BE2C (cell line): ENCODE results near the gene TBL3.

Experiments used
- DNase-seq: peaks from one replicate; pipeline ENCODE4 v3.0.0-alpha.2; 2020
- H3K27me3 ChIP-seq: fragments of 250-450 bp; sonication (Bioruptor Pico); 2 replicates; pipeline ENCODE4 v1.5.1; 2020; ENCODE audit warnings: mild to moderate bottlenecking
- H3K36me3 ChIP-seq: fragments of 250-450 bp; sonication (Bioruptor Pico); 2 replicates; pipeline ENCODE4 v1.5.1; 2020; ENCODE audit warnings: mild to moderate bottlenecking
- H3K4me1 ChIP-seq: fragments of 250-450 bp; sonication (Bioruptor Pico); 2 replicates; pipeline ENCODE4 v1.5.1; 2020
- H3K4me3 ChIP-seq: 2 replicates; pipeline ENCODE4 v1.5.1; 2011; ENCODE audit warnings: low read depth, low read length
- H3K9me3 ChIP-seq: fragments of 250-450 bp; sonication (Bioruptor Pico); 2 replicates; pipeline ENCODE4 v1.5.1; 2020
- TF ChIP-seq, protein P1 (sequence below): IDR thresholded peaks from 2 replicates; pipeline ENCODE4 v1.5.1; 2012; ENCODE audit warnings: mild to moderate bottlenecking, low read depth, low read length

Gene TBL3

DNA sequence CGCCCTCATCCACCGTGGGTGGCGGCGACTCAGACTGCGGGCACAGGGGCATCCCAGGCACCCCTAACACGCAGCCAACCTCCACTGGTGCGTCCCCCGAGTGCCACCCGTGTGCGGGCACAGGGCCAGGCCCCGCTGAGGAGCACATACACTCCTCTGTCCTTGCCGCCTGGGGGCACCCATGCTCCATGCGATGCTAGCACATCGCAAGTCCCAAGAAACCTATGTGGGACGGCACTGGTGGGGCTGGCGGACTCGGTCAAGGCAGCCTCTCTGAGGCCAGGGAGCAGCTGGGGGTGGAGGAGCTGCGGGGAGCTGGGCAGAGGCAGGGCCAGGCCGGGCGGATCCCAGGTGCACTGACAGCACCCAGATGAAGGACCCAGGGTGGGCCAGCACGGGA is 33.8 kb downstream of the TBL3 start:
- DNase-seq: peak; percentile 89
- peaks cover 49% of the 10 kb centered on the region for H3K36me3 ChIP-seq
- TF ChIP-seq, protein P1, sequence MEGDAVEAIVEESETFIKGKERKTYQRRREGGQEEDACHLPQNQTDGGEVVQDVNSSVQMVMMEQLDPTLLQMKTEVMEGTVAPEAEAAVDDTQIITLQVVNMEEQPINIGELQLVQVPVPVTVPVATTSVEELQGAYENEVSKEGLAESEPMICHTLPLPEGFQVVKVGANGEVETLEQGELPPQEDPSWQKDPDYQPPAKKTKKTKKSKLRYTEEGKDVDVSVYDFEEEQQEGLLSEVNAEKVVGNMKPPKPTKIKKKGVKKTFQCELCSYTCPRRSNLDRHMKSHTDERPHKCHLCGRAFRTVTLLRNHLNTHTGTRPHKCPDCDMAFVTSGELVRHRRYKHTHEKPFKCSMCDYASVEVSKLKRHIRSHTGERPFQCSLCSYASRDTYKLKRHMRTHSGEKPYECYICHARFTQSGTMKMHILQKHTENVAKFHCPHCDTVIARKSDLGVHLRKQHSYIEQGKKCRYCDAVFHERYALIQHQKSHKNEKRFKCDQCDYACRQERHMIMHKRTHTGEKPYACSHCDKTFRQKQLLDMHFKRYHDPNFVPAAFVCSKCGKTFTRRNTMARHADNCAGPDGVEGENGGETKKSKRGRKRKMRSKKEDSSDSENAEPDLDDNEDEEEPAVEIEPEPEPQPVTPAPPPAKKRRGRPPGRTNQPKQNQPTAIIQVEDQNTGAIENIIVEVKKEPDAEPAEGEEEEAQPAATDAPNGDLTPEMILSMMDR: peak; percentile 65
- H3K27me3 ChIP-seq: no peaks in the 10 kb centered on the region
- no peak overlapping the region; the same call in 1 of the 2 replicates for H3K4me3 ChIP-seq
- H3K9me3 ChIP-seq: no peaks in the 10 kb centered on the region
- H3K4me1 ChIP-seq: peaks cover 29% of the 10 kb centered on the region

DNA sequence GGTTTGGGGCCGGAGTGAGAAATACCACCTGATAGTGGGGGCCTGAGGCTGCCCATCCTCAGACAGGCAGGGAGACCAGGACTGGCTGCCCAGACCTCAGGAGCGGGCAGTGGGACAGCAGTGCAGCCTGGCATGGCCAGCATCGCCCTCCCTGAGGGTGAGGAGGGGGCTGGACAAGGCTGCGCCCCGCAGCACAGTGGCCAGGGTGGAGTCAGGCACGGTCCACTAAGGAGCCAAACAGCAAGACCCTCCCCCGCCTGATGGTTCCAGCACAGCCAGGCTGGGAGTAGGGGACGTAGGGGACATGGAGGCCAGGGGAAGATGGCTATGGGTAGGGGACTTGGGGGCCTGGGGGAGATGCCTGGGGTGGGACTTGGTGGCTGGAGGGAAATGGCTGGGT is 34.5 kb downstream of the TBL3 start:
- peaks cover 42% of the 10 kb centered on the region for H3K36me3 ChIP-seq
- DNase-seq: peak; percentile 13
- H3K9me3 ChIP-seq: no peaks in the 10 kb centered on the region
- no peak overlapping the region for H3K4me3 ChIP-seq
- H3K27me3 ChIP-seq: no peaks in the 10 kb centered on the region
- peaks cover 29% of the 10 kb centered on the region for H3K4me1 ChIP-seq
- TF ChIP-seq, protein P1: no peak

DNA sequence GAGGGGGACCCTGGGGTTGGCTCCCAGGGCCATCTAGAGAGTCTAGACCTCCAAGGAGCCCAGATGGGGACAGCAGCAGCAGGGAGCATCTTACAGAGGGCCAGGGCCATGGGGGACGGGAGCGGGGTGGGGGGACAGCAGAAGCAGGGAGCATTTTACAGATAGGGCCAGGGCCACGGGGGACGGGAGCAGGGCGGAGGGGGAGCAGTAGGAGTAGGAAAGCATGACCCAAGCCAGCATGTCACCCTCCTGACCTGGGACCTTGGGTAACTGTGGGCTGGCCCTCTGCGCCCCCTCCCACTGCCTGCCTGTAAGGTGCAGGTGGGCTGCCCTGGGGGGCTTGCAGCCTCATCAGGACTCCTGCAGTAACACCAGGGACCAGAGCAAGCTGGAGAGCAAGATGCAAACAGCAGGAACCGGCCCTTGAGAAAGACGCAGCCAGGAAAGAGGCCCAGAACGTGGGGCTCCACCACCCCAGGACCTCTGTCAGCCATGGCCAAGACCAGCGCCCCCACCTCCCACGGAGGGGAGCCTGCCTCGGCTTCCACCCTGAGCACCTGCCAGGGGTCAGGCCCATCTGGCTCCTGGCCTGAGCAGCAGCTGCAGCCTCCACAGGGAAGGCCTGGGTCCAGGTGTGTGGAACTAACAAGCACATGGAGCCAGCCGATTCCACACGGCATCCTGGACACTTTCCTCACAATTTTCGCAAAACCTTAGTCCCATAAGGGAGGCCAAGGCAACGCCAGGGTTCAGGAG is 35.4 kb downstream of the TBL3 start:
- H3K4me1 ChIP-seq: peaks cover 29% of the 10 kb centered on the region
- TF ChIP-seq, protein P1: no peak
- H3K9me3 ChIP-seq: no peaks in the 10 kb centered on the region
- no peak for DNase-seq
- H3K36me3 ChIP-seq: peaks cover 32% of the 10 kb centered on the region
- H3K4me3 ChIP-seq: peak overlapping the region; percentile 91
- no peaks in the 10 kb centered on the region for H3K27me3 ChIP-seq

DNA sequence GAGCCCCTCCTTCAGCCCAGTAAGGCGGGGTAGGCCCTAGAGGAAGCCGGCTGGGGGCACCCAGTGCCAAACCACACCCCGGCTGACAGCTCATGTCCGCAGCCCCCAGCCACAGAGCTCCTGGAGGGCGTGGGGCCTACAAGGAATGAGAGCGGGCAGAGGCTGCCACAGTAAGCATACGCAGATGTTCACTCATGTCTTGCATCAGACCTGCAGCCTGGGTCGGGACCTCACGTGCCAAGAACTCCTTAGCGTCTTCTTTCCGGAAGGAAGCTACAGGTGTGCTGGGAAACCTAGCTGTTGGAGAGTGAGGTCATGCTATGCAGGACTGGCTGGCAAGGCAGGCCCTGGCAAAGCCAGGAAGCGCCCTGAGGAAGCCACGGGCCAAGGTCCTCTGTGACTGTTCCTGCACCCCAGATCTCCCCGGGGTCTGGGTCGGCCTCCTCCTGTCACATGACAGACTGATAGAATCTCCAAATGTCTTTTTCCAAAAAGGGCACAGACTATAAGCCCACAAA is 36.2 kb downstream of the TBL3 start:
- peaks cover 24% of the 10 kb centered on the region for H3K36me3 ChIP-seq
- TF ChIP-seq, protein P1: no peak
- H3K27me3 ChIP-seq: no peaks in the 10 kb centered on the region
- no peaks in the 10 kb centered on the region for H3K9me3 ChIP-seq
- DNase-seq: no peak
- H3K4me1 ChIP-seq: peaks cover 29% of the 10 kb centered on the region
- H3K4me3 ChIP-seq: peak overlapping the region; percentile 91

DNA sequence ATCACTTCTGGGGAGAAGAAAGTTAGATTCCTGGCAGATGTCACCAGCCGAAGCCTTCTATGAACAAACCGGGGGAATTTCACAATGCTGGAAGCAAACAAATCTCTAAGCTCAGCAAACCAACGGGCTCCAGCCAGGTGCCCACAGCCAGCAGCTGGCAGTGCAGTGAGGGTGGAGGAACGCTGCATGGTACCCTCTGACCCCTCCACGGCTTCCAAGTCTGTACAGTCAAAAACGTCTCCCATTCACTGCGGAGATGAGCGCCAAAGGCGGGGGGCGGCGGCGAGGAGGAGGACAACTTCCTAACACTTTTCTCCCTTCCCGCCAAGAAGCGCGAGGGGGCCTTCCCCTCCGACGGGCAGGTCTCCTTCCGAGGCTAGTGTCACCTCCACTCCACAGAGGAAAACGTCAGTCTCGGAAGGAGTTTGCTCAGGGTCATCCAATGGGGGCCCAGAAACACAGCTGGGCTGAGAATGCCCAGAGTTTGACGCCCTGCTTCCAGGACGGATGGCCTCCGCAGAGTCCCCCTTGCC is 36.8 kb downstream of the TBL3 start:
- no peak for DNase-seq
- Histone ChIP-seq H3K4me1 (peaks cover 29% of the 10 kb centered on the region), H3K4me3 (peak overlapping the region; percentile 91), H3K36me3 (peaks cover 18% of the 10 kb centered on the region), H3K27me3 (no peaks in the 10 kb centered on the region), H3K9me3 (no peaks in the 10 kb centered on the region)
- TF ChIP-seq, protein P1: no peak

DNA sequence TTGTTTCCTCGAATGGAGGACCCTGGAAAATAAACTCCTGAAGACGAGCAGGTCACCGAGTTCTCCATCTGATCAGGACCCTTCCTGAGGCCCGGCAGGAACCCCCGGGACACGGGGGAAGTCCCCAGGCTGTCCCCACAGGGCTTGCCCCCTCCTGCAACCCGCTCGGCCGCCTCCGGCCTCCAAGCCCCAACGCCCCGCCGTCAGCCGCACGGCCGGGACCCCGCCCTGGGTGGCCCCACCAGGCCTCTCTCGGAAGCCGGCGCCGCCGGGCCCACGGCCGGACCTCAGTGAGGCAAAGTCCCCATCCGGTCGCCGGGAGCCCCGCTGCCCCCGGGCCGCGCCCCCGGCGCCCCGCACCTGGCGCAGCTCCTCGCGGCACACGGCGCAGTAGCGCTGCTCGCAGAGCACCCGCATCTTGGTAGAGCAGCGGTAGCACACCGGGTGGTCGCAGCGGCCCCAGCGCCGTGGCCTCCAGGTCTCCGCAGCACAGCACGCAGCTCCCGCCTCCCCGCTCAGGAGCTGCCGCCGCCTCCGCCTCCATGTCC is 37.4 kb downstream of the TBL3 start:
- no peaks in the 10 kb centered on the region for H3K27me3 ChIP-seq
- DNase-seq: no peak
- TF ChIP-seq, protein P1: no peak
- no peaks in the 10 kb centered on the region for H3K9me3 ChIP-seq
- H3K4me3 ChIP-seq: peak overlapping the region; percentile 91
- peaks cover 17% of the 10 kb centered on the region for H3K36me3 ChIP-seq
- H3K4me1 ChIP-seq: peaks cover 26% of the 10 kb centered on the region
